GM19372 (cell line): Measurements from ENCODE around the gene RTL1.

ENCODE experiments used
- ATAC-seq: cut with Tn5 transposase; IDR thresholded peaks from one replicate; pipeline ENCODE4 v1.9.1; 2021; ENCODE audit warnings: mild to moderate bottlenecking, low read depth, moderate library complexity; ENCODE audit not compliant: unreplicated experiment

The RTL1 gene

DNA sequence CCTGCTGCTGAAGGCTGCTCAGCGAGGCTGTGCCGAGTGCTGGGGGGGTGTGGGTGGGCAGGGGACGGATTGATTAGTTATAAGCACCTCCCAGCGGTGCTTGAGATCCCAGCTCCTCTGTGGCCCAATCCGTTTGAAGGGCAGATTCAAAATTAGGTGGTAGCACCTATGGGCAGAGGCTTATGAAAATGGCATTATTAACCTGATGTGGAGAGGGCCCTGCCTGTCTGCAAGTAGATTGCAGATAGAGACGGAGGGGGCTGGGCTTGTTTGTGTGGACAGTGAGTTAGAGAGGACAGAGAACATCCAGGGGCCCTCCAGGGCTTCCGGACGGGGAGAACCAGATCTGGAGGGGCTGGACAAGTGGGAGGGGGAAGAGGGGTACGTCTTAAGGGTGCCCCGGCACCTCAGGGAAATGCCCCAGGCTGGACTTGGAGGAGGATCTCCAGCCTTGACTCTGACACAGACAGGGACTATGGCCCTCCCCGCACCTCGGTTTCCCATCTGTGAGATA is at the start of gene RTL1:
RTL1 (minus strand) TSS at position 51 of the 514 bp plus-strand sequence. CDS start 18,934 bp downstream, outside the sequence.
- ATAC-seq: no peak

DNA sequence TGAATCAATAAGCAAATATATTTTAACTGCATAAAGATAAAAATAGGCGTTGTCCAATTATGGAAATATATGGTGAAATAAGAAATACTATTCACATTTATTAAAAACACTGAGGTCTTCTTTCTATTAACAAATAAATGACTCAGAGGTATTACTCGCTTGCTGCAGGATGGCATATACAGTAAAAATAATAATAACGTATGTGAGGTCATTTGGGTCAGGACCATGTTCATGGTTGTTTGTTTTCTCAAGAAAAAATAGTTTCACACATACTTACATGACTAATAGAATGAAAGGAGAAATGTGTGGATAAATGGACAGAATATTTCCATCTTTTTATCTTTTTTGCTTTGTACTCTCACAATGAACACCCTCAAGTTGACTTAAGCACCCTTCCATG is 46.5 kb upstream of the RTL1 start:
- ATAC-seq: no peak

DNA sequence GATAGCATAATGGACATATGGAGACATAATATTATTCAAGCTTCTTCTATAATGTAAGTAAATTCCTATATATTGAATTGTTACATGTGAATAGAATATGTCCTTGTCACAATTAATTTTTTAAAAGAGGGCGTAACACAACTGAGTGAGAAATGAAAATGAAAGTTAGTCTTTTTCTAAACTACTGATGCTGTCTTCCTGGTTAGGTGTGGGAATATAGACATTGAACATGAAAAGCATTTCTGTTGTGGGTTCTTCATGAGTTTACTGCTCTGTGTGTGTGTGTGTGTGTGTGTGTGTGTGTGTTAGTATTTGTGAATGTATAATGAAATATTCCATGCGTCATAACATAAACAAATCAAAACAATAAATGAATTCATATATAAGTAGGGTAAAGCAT is 40.5 kb upstream of the RTL1 start:
- no peak for ATAC-seq

DNA sequence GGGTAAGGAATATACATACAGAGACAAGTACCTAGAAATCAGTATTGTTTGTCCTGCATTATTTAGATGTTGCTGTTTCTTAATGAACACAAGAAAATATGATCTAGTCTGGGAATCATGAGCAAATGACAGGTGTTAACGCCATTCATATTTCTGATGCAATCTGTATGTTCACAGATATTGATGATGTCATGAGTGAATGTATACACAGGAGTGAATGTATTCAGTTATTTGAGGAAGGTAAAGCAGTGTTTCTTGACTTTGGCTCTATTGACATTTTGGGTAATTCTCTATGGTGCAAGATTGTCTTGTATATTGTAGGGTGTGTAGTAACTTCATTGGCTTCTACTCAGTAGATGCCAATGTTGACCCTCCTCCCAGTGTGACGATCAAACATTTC is 26.7 kb upstream of the RTL1 start:
- no peak for ATAC-seq

DNA sequence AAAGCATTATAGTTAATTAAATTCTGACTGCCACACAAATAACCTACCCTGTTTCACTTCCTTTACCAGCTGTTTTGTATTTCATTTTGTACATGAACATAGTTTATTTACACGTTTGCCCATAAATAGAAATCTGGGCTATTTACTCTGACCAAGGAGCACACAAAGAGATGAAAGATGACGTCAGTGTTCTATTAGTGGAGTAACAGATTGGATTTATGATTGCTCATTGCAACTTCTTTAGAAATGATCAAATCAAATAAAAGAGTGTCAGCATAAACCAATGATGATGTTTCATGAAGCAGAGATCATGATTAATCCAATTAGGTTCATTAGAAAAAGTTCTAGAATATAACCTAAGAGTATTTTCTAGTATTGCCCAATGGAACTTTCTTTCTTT is 12.0 kb upstream of the RTL1 start:
- ATAC-seq: no peak

DNA sequence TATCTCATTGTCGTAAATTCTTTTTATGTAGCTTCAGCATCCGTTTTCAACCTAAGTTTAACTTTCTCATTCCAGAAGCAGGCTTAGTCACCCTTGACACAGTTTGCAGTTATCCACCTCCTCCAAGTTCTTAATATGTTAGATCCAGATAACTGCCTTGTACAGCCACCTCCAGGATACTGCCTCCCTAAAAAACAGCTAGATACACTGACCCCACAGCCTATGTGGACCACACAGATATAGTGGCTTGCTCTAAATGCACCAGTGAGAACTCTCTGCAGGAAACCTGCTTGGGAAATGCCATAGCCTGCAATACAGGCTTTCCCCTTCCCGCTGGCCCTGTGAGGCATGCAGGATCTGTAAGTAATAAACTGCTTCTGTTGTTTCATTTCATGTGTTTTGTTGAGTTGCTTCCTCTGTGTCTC is 11.1 kb upstream of the RTL1 start:
- no peak for ATAC-seq

DNA sequence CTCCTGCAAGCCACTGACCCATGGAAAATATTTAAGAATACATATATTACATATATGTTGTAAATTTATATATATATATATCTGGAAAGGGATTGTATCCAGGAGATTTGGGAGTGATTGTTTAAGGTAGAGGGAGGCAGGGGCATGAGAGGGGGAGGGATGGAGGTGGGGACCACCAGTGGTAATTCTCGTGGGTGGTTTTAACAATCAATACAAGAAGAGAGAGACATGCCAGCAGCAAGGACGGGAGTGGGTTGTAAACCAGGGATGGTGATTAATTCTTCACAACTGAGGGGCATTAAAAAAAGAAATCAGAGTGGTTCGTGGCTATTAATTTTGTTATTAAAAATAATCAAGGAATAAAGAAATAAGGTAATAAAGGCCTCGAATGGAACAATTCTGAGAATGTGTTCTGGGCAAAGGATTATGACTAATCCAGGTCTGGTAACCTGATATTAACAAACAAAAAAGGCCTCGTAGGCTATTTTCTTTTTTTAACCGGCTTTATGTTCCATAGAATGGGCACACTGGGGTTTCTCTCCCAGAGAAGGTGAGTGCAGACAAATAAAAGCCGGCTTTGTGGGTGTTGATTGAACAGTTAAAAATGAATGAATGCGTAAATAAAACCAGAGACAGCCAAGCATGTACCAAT is 8.3 kb upstream of the RTL1 start:
- ATAC-seq: no peak

DNA sequence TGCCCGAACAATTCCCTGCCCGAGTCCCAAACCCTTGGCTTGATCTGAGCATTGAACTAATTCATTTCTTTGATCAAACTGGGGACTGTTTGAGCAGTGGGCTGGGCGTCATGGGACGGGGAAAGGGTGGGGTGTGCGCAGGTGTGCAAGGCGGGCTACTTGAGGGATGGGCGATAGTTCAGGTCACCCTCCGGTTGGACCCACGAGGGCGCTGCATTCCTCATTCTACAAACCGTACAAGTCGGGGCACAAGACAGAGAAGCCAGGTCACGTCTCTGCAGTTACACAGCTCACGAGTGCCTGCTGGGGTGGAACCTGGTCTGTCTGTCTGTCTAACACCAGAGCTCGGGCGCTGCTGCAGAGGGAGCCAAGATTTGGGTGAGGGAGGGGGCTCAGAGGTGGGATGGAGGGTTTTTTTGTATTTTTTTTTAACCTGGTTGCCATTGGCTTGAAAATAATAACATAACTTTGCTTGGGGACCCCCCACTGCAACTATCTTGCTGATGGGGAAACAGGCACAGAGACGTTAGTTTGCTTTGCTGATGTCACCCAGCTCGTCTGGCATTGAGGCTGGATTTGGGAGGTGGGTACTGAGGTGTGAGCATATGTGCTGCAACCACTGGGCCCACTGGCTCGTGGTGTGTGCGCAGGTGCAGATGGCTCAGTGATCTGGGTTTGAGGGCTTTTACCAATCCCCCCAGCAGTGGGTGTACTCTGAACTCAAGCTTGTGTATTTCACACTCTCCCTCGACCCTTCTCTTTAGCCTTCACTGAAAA is 7.6 kb upstream of the RTL1 start:
- no peak for ATAC-seq

DNA sequence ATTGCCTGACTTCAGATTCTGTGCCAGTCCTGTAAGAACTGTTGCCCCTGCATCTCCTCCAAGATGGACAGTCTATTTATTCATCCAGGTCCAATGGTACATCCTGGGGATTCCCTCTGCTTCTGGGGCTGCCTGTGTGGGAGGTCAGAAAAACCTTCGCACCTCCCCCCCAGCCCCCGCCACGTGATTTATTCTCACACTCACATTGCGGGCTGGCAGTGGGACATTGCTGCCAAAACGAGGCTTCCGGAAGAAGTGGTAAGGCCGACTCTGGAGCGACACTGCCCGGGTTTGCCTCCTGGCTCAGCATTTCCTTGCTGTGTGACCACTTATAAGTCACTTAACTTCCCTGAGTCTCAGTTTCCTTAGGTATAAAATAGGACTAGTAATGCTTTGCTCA is 5.9 kb upstream of the RTL1 start:
- ATAC-seq: no peak

DNA sequence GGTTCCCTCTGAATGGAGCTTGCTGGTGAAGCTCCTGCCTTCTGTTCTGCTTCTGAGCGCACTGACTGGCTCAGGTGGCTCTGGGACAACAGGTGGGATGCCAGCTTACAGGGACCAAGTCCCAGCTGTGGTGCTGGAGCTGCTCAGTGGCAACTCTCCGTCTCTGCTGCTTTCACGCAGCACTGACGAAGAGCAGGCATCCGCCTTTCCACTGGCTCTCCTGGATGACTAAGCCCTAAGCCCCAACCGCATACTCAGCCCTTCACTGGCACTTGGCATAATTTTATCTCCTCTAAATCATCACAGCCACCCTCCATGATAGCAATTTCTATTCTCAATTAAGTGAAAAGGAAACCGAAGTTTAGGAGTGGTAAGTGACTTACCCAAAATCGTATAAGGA is 3.7 kb upstream of the RTL1 start:
- no peak for ATAC-seq

DNA sequence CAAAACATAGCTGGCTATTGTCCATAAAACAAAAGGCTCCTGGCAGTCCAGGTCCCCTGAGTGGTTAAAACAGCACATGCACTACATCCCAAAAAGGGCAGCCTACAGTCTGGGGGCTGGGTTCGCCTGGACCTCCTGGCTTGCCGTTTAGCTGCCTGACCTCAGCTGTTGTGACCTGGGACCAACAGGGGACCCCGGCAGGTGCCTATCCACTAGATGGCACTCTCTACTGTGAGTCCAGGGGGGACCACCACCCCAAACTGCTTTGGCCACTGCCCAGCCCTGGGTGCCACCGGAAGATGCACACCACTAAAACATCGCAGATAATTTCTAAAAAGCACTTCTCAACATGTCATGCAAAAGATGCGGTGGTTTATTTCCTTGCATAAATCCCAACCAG is 2.9 kb upstream of the RTL1 start:
- ATAC-seq: no peak

DNA sequence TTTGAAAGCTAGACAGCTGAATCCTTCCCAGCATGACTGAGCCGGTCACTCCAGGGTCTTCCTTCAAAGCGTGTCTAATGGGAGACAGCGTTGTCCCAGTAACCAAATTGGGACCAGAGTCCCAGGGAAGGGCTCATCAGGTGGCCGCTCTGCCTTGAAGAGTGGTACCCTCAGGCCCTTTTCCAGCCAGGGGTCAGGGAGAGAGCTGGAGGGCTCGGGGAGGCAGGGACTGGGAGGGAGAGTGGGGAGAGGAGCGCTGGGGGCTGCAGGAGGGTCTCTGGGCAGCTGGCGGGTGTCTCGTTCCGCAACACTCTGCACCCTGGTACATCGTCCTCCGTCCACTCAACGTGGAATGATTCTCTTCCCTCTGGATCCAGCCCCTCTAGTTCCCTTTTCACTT is 1.6 kb upstream of the RTL1 start:
- no peak for ATAC-seq

DNA sequence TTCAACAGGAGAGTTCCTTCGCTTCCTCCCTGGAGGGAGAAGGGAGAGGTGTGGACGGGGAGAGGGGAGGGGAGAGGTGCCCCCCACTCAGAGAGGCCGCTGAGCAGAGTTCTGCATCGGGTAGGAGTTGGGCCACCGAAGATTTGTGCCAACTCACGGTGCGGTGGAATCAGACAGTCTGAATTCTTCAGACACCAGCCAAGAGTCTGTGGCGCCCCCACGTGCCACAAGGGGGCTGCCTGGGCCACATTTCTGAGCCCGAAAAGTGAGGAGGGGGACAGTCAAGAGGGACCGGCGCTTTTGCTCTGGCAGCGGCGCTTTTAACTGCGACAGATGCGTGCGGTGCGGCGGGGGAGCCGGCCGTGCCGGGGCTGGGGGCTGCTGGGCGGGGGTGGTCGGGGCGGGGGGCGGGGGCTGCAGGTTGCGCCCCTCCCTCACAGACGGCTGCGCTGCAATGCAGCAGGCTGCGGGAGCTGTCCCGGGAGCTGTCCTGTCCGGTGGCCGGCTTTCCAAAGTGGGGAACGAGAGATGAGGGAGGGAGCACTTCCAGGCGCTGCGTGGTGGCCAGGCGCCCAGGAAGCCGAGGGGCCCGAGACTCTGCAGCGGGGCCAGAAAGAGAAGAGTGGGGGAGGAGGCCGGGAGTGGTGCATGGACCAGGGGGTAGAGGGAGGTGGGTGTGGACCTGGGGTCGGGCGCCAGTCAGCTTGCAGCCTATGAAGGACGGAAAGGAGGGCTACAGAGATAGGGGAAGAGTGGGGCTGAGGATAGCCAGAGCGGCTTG is 975 bp upstream of the RTL1 start:
- no peak for ATAC-seq

DNA sequence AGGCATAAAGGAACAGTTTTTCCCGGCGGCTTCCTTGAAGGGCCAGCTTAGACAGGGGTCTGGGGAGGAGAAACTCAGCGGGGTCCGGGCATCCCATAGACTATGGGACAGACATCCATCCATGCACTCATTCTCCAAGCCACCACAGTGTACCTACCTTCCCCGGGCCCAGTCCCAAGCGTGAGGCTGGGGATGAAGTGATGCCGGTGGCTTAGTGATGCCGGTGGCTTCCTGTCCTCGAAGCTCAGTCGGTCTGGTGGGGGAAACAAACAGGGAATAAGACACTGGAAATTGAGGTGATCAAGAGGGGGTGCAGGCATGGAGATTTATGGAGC is 421 bp downstream of the RTL1 start:
- ATAC-seq: no peak

DNA sequence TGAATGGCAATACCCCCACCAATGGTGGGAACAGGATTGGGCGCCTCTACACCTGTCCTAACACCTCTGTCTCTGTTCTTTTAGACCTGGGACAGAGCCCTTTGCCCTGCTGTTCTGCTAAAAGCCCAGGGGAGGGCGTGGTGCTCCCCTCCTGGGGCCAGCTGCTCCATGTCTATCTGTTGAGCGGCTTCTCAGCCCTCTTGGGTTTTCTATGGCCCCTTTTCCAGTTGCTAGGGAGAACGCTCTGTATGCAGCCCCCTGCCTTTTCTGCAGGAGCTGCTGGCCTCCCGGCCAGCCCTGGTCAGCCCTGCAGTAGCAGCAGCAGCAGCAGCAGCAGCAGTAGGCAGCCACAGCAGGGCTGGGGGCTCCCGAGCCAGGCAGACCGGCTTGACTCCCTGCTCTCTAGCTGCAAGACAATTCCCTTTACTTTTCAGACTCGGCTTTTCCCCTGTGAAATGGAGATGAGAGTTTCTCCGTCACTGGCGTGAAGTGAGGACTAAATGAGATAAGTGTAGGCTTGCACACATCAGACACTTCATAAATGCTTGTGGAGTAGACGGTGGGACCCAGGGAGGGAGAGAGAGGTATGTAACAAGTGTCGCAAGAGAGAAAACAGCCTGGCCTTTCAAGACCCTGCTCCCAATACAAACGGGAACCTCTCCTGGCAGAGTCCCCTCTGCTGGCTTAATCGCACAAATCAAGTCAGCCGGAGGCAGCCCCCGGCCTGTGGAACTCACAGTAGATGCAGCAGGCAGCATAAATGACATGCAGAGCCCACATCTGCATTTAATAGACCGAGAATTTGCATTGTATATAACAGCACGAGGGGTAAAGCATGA is 1.0 kb downstream of the RTL1 start:
- no peak for ATAC-seq

DNA sequence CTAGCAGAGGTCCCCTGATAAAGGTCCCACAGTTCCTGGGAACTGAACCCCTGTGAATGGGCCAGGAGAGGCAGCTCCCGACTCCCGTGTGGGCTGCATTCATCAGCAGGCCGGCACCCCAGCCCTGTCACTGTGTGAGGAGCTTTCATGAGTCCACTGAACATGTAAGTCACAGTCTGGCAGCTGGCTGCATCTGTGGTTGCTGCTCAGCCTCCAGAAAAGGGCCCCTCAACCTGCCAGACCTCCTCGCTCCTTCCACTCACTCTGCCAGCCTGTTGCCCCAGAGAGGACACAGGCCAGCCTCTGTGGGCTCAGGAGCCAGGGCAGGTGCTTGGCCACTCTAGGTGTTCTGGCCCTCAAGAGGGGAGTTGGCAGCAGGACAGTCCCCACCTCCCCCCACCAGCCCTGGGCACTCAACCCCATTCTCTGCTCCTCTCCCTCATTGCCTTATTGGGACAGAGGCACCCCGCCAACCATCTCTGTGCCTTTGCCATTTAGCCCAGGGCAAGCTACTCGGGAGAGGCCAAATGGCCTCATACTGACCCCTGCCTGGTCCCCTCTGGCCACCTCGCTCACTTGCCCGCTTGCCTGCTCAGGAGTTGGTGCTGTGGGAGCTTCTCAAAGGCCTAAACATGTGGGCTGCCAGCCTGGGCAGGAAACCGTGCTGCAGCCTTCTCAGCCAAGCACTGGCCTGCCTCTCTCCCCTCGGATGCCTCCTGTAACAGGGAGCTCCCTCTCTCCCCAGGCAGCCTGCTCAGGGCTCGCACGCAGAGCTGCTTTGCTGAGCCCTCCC is 1.9 kb downstream of the RTL1 start:
- no peak for ATAC-seq

DNA sequence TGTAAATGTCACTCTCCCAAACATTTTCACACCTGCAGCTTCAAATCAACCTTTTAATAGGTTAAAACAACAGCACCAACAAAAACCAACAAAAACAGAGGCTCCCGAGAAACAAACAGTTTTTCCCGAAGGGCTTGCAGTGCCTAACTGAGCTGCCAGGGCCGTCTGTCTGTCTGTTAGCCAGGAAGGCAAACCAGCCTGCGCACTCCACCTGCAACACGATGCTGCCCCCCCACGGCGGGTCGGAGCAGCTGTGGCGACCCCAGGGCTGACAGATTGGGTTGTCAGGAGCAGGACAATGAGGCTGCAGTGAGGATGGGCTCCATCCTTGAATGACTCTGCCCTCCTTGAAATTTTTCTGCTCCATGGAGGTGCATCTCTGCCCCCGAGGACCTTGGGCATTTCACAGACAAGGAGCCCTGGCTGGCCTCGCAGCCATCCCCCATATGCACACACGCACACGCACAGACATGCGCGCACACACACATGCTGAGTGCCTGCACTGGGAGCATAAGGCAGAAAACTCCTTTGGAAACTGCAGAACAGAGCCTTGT is 2.6 kb downstream of the RTL1 start:
- no peak for ATAC-seq

DNA sequence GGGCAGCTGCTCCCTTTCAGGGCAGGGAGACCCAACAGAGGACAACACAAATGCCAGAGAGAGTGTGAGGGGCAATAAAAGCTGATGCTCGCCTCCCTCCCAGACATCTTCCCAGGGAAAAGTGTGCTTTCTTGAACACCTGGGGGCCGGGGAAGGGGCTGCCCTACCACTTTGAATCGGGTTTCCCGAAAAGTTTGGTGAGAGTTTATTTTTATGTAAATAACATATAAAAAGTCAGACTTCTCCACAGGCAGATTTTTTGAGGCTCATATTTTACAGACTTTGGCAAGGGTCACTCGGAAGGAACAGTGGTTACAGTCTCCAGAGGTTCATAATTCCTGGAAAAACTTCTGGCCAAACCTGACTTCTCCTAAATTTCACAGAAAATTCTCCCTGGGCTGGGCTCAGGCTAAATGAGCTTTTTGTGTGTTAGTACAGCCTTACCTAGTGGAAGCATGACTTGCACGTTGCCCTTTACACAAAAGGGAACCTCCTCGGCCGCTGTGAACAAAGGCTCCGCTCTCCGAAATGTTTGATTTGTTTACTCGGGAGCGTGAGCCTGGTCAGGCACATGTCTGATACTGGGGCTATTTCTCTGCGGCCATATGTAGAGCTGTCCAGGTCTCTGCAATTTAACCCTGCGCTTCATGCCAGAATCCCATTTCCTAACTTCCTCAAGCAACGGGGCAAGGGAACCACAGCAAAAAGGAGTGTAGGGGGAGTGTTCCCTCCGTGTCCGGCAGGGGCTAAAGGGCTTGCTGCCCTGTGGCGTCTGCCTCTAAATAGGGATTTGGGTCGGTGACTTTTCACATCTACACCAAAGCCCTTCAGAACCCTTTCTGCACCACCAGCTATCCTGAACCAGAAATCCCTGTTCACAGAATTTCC is 3.4 kb downstream of the RTL1 start:
- ATAC-seq: no peak
